Measurements from ENCODE around the gene RASSF3. TPM values are rescaled to one million over a fixed set of nuclear protein-coding genes. Genes with fewer than 3 reads are reported as not detected.
A peak's percentile ranks its signal among the peaks of the same experiment; 100 is the strongest.

RASSF3 gene
- total RNA-seq, 2 experiments from 2014 or later = 16.3 to 49.9 TPM

GRCh38 chr12:64666054-64666914 is 56.0 kb downstream of the RASSF3 start:
- intact Hi-C loops (cut with micrococcal nuclease; ENCODE audit: unreplicated experiment) = no loop called here
- no peaks in the 10 kb centered on the region for H3K9me3 ChIP-seq (ENCODE audit: low read length)
- H3K4me3 ChIP-seq (ENCODE audit: low read depth, low read length, poor library complexity, severe bottlenecking) = peak overlapping the region; percentile 32
- ChIA-PET CTCF (ENCODE audit: unreplicated experiment) (no interaction called here), POLR2A (interaction anchor here (0.6 to 1.4 kb wide), 9 partner anchors 8 to 502 kb away, joined by 3 to 8 read pairs (median 3); no protein-coding TSS in a partner anchor)
- no peak for TF ChIP-seq CTCF (conservative IDR thresholded peaks at IDR 0.05; ENCODE audit: low read length)
- TF ChIP-seq EZH2phosphoT487 (IDR thresholded peaks at IDR 0.05; ENCODE audit: borderline replicate concordance, low read depth, low read length) = no peak
- no peak overlapping the region for H2AFZ ChIP-seq (ENCODE audit: low read length)
- no peaks in the 10 kb centered on the region for H3K36me3 ChIP-seq (ENCODE audit: insufficient read depth, low read length)
- no peaks in the 10 kb centered on the region for H3K9me2 ChIP-seq (ENCODE audit: insufficient read depth, low read length)
- BruUV-seq (replicated peaks) = no TSS peak
- peak overlapping the region; percentile 35 for H3K27ac ChIP-seq (ENCODE audit: low read depth, low read length, poor library complexity, severe bottlenecking)
- peaks cover 10% of the 10 kb centered on the region; the same call in 1 of the 2 replicates for H4K20me1 ChIP-seq (ENCODE audit: insufficient read depth, low read length)
- peak; percentile 15 for DNase-seq (ENCODE audit: low spot score)
- H3K79me2 ChIP-seq (ENCODE audit: insufficient read depth, low read depth, low read length) = peaks cover 83% of the 10 kb centered on the region
- H3K4me2 ChIP-seq (ENCODE audit: low read length) = peak overlapping the region; percentile 68
- H3K4me1 ChIP-seq (ENCODE audit: insufficient read depth, low read length, poor library complexity, severe bottlenecking) = peaks cover 64% of the 10 kb centered on the region

GRCh38 chr12:64667793-64668192 is 57.5 kb downstream of the RASSF3 start:
- DNase-seq (ENCODE audit: low spot score) = no peak
- no peak overlapping the region for H3K4me3 ChIP-seq (ENCODE audit: low read depth, low read length, poor library complexity, severe bottlenecking)
- H3K79me2 ChIP-seq (ENCODE audit: insufficient read depth, low read depth, low read length) = peaks cover 91% of the 10 kb centered on the region
- H3K4me1 ChIP-seq (ENCODE audit: insufficient read depth, low read length, poor library complexity, severe bottlenecking) = peaks cover 74% of the 10 kb centered on the region
- H3K9me3 ChIP-seq (ENCODE audit: low read length) = no peaks in the 10 kb centered on the region
- TF ChIP-seq CTCF (conservative IDR thresholded peaks at IDR 0.05; ENCODE audit: low read length) (no peak), EZH2phosphoT487 (IDR thresholded peaks at IDR 0.05; ENCODE audit: borderline replicate concordance, low read depth, low read length) (no peak)
- CTCF ChIA-PET (ENCODE audit: unreplicated experiment) = no interaction called here
- no peaks in the 10 kb centered on the region for H3K9me2 ChIP-seq (ENCODE audit: insufficient read depth, low read length)
- peaks cover 9% of the 10 kb centered on the region; the same call in 1 of the 2 replicates for H4K20me1 ChIP-seq (ENCODE audit: insufficient read depth, low read length)
- POLR2A ChIA-PET = interaction anchor here (0.7 to 1.4 kb wide), 8 partner anchors 17 to 69 kb away, joined by 3 to 8 read pairs (median 4); no protein-coding TSS in a partner anchor
- BruUV-seq (replicated peaks) = no TSS peak
- no peaks in the 10 kb centered on the region for H3K36me3 ChIP-seq (ENCODE audit: insufficient read depth, low read length)
- peak overlapping the region; percentile 4 for H3K27ac ChIP-seq (ENCODE audit: low read depth, low read length, poor library complexity, severe bottlenecking)
- no peak overlapping the region for H3K4me2 ChIP-seq (ENCODE audit: low read length)
- intact Hi-C loops (cut with micrococcal nuclease; ENCODE audit: unreplicated experiment) = no loop called here
- H2AFZ ChIP-seq (ENCODE audit: low read length) = no peak overlapping the region

Measured in OCI-LY7 (cell line).